Smooth muscle cell (in vitro differentiated cells): ENCODE measurements around the gene CYSRT1. TPM values are rescaled to one million over a fixed set of nuclear protein-coding genes. Genes with fewer than 3 reads are reported as not detected.

ENCODE experiments used
- DNase-seq: peaks from one replicate; lab custom pipeline; 2025; ENCODE audit not compliant: unreplicated experiment; lab: John Stamatoyannopoulos, UW
- H2AFZ ChIP-seq: fragments of 200-600 bp; sonication (generic); 2 replicates; pipeline ENCODE4 v1.6.0; 2016; ENCODE audit warnings: antibody characterized with exemption, low read depth, mild to moderate bottlenecking
- H3F3A ChIP-seq: fragments of 200-600 bp; sonication (generic); 2 replicates; pipeline ENCODE4 v1.6.0; 2017; ENCODE audit warnings: antibody characterized with exemption, low read depth
- H3K27ac ChIP-seq: fragments of 200-600 bp; sonication (generic); 2 replicates; pipeline ENCODE4 v1.5.1; 2016; ENCODE audit warnings: low read depth, mild to moderate bottlenecking
- H3K27me3 ChIP-seq: fragments of 200-600 bp; sonication (generic); 2 replicates; pipeline ENCODE4 v1.6.1; 2016; ENCODE audit warnings: low read depth, mild to moderate bottlenecking
- H3K36me3 ChIP-seq: fragments of 200-600 bp; sonication (generic); 2 replicates; pipeline ENCODE4 v1.5.1; 2016; ENCODE audit warnings: low read depth
- H3K4me1 ChIP-seq: fragments of 200-600 bp; sonication (generic); 2 replicates; pipeline ENCODE4 v1.5.1; 2016; ENCODE audit warnings: low read depth
- H3K4me2 ChIP-seq: fragments of 200-600 bp; sonication (generic); 2 replicates; pipeline ENCODE4 v1.6.0; 2016; ENCODE audit warnings: mild to moderate bottlenecking
- H3K4me3 ChIP-seq: fragments of 200-600 bp; sonication (generic); 2 replicates; pipeline ENCODE4 v1.5.1; 2016; ENCODE audit warnings: mild to moderate bottlenecking
- H3K79me2 ChIP-seq: fragments of 200-600 bp; sonication (generic); 2 replicates; pipeline ENCODE4 v1.6.0; 2016; ENCODE audit warnings: low read depth, mild to moderate bottlenecking
- H3K9ac ChIP-seq: fragments of 200-600 bp; sonication (generic); 2 replicates; pipeline ENCODE4 v1.6.0; 2016; ENCODE audit warnings: low read depth
- H3K9me3 ChIP-seq: fragments of 200-600 bp; sonication (generic); replicated peaks from 2 replicates; pipeline ENCODE4 v1.5.1; 2016; ENCODE audit warnings: low read depth
- H4K20me1 ChIP-seq: fragments of 200-600 bp; sonication (generic); 2 replicates; pipeline ENCODE4 v1.6.0; 2016; ENCODE audit warnings: low read depth
- WGBS: methylation state at CpG from one replicate; pipeline ENCODE4 v1.1.7; 2016; ENCODE audit warnings: low lambda C conversion rate; 5-methylcytosine and 5-hydroxymethylcytosine counted together
- polyA plus RNA-seq: library from polyadenylated mRNA; unstranded; fragments of >200 nt; fragmentation: Nextera tagmentation; extraction: Ambion mirVana; gene quantifications from 2 replicates; pipeline ENCODE4 v1.2.1, GENCODE V29; 2016
- total RNA-seq: library from RNA; depleted of rRNA; stranded (reverse); fragments of >200 nt; gene quantifications from 2 replicates; pipeline ENCODE4 v1.2.3, GENCODE V29; 2014
- TF ChIP-seq, protein P1 (sequence below): fragments of 200-600 bp; sonication (generic); IDR thresholded peaks from 2 replicates; pipeline ENCODE4 v1.5.1; 2017; ENCODE audit warnings: borderline replicate concordance, mild to moderate bottlenecking, antibody characterized with exemption; ENCODE audit not compliant: insufficient read depth, poor library complexity, severe bottlenecking

The CYSRT1 gene
- total and polyA plus RNA-seq, 2 experiments from 2014 or later: 2.3 to 2.4 TPM

DNA sequence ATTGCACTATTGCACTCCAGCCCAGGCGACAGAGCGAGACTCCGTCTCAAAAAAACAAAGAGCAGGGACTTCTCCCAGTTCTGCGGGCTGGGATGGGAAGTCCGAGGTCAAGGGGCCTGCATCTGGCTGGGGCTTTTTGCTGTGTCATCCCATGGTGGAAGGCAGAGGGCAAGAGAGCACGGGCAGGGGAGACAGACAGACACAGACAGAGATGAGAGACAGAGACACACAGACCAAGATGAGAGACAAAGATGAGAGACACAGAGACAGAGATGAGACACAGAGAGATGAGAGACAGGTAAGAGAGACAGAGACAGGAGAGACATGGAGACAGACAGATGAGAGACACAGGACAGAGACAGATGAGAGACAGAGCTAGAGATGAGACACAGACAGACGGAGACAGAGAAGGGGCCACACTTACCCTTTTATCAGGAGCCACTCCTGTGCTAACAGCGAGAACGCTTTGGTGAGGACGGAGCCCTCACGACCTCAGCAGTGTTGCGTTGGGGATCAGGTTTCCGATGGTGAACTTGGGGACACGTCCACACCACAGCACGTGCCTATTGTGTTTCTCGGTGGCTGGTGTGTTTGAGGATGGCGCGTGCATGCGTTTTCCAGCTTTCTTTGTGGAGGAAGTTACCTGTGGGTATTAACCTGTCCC lies 43.7 kb downstream of the CYSRT1 start:
- no peak overlapping the region for H3K4me2 ChIP-seq
- H3K79me2 ChIP-seq: no peaks in the 10 kb centered on the region
- H3K27ac ChIP-seq: no peak overlapping the region
- no peaks in the 10 kb centered on the region for H3K9me3 ChIP-seq
- no peaks in the 10 kb centered on the region for H3K27me3 ChIP-seq
- no peak overlapping the region for H2AFZ ChIP-seq
- H3K36me3 ChIP-seq: no peaks in the 10 kb centered on the region
- no peak for DNase-seq
- TF ChIP-seq, protein P1, sequence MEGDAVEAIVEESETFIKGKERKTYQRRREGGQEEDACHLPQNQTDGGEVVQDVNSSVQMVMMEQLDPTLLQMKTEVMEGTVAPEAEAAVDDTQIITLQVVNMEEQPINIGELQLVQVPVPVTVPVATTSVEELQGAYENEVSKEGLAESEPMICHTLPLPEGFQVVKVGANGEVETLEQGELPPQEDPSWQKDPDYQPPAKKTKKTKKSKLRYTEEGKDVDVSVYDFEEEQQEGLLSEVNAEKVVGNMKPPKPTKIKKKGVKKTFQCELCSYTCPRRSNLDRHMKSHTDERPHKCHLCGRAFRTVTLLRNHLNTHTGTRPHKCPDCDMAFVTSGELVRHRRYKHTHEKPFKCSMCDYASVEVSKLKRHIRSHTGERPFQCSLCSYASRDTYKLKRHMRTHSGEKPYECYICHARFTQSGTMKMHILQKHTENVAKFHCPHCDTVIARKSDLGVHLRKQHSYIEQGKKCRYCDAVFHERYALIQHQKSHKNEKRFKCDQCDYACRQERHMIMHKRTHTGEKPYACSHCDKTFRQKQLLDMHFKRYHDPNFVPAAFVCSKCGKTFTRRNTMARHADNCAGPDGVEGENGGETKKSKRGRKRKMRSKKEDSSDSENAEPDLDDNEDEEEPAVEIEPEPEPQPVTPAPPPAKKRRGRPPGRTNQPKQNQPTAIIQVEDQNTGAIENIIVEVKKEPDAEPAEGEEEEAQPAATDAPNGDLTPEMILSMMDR: no peak
- no peaks in the 10 kb centered on the region for H3K4me1 ChIP-seq
- no peak overlapping the region for H3K4me3 ChIP-seq
- no peak overlapping the region for H3K9ac ChIP-seq
- no peaks in the 10 kb centered on the region for H3F3A ChIP-seq
- WGBS: 90% methylated on average over 19 of the region's 19 CpGs
- H4K20me1 ChIP-seq: peaks cover 27% of the 10 kb centered on the region

DNA sequence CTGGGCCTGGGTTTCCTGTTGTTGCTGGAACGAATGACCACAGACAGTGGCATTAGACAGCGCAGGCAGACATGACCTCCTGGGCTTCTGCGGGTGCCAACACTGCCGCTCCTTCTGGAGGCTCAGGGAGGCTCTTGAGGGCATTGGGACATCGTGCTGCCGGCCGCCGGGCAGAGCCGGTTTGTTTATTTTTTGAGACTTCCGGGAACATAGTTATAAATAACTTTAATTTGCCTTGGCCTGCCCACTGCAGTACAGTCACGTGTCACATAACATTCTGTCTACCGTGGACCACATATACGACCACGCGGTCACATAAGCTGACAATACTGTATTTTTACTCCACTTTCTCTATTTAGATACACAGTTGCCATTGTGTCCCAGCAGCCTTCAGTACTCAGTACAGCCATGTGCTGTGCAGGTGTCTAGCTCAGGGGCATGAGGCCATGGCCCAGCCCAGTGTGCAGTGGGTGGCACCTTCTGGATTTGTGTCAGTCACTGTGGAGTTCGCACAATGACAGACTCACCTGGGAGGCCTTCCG lies 44.3 kb downstream of the CYSRT1 start:
- no peak overlapping the region for H3K27ac ChIP-seq
- H3K4me3 ChIP-seq: no peak overlapping the region
- no peak overlapping the region for H3K9ac ChIP-seq
- no peaks in the 10 kb centered on the region for H3F3A ChIP-seq
- peaks cover 31% of the 10 kb centered on the region for H4K20me1 ChIP-seq
- H3K36me3 ChIP-seq: no peaks in the 10 kb centered on the region
- H3K79me2 ChIP-seq: no peaks in the 10 kb centered on the region
- TF ChIP-seq, protein P1: no peak
- H3K9me3 ChIP-seq: no peaks in the 10 kb centered on the region
- 91% methylated on average over 17 of the region's 17 CpGs for WGBS
- no peak for DNase-seq
- H2AFZ ChIP-seq: no peak overlapping the region
- no peaks in the 10 kb centered on the region for H3K27me3 ChIP-seq
- H3K4me2 ChIP-seq: no peak overlapping the region
- no peaks in the 10 kb centered on the region for H3K4me1 ChIP-seq

DNA sequence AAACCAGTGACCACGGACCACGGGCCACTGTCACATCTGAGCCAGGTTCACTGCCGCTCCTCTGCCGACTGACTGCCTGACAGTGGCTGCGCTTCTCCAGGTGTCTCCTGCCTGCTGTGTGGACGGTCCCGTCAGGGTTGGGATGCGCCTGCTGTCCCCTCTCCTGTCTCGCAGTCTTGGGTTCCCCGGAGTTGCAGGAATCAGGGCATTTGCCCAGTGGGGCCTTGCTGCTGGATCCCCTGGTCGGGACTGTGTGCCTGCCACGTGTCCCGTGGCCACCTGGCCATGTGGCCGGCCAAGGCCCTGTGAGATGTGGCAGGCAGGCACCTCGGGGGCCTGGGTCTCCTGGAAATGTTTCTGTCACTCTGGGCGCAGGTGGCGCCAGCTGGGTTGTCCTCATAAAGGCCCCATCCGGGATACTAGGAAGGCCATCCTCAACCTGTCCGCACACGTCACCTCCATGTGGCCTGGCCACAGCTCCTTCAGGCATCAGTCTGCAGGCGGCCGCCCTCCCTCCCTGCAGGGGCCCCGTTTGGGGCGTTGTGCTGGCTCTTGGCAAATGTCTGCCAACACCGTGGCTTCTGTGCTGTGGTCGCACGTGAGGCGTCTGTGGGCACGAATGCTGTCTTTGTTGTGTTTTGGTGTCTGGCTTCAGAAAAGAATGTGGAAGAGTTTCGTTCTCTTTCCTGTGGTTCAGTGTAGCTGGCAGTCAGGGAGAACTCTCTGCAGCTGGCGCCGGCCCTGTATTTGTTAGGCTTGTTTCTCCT lies 46.1 kb downstream of the CYSRT1 start:
- Histone ChIP-seq H2AFZ (no peak overlapping the region), H3K9ac (no peak overlapping the region), H3K4me1 (no peaks in the 10 kb centered on the region), H3K27me3 (no peaks in the 10 kb centered on the region), H3K4me3 (no peak overlapping the region), H3F3A (no peaks in the 10 kb centered on the region), H3K36me3 (no peaks in the 10 kb centered on the region), H3K9me3 (no peaks in the 10 kb centered on the region), H4K20me1 (peaks cover 33% of the 10 kb centered on the region), H3K4me2 (no peak overlapping the region), H3K79me2 (no peaks in the 10 kb centered on the region), H3K27ac (no peak overlapping the region)
- no peak for DNase-seq
- TF ChIP-seq, protein P1: no peak
- WGBS: 93% methylated on average over 32 of the region's 32 CpGs
